A549 treated with Mapracorat at 1 μM for 4 hours (cell line): ENCODE results near the gene TRAPPC6A. TPM values are rescaled to one million over a fixed set of nuclear protein-coding genes. Genes with fewer than 3 reads are reported as not detected.

Experiments
- total RNA-seq: library from RNA; stranded (reverse); fragments of 200-300 nt; extraction: Qiagen RNA extraction; gene quantifications from 5 replicates; pipeline ENCODE4 v1.2.3, GENCODE V29; 2022

The TRAPPC6A gene, protein sequence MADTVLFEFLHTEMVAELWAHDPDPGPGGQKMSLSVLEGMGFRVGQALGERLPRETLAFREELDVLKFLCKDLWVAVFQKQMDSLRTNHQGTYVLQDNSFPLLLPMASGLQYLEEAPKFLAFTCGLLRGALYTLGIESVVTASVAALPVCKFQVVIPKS
- total RNA-seq, result 35.3 to 49.4 TPM (median 42.2 TPM) in 5 replicates

DNA sequence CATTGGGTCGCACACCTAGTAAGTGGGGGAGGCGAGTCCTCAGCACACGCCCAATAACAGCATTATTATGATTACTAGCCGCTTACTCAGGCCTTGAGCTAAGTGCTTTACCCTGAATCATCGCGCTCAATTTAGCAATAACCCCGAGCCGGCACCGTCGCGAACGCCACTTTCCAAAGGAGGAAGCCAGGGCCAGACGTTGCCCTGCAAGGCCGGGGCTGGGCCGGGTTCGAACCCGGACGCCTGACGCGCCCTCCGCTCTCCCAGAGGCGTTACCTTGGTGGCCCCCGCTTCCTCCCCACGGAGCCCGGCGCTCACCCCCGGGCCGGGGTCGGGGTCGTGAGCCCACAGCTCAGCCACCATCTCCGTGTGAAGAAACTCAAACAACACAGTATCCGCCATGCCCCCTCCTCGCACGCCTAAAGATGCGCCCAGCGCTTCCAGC is at the start of gene TRAPPC6A:
TSS of gene TRAPPC6A (minus strand) at position 421 of the 445 bp plus-strand sequence. CDS start at position 402, 19 bp downstream.

GRCh38 chr19:45178262-45179071 is 430 bp upstream of the TRAPPC6A start, which contains the start of gene BLOC1S3:
BLOC1S3 (plus strand) TSS chr19:45178784; CDS start chr19:45179297, 513 bp downstream.

GRCh38 chr19:45160870-45161737 is 16.9 kb downstream of the TRAPPC6A start, which contains the start of gene NKPD1:
NKPD1 (minus strand) TSS chr19:45160982; CDS start chr19:45160150, 832 bp downstream.

Other genes starting within 250 kb of the TRAPPC6A start
- gene APOC4, start 236.0 kb downstream of the TRAPPC6A start, total RNA-seq, result not detected in 5 replicates
- not detected in 5 replicates for gene APOC2, start 232.2 kb downstream of the TRAPPC6A start, total RNA-seq
- 136 to 197 TPM (median 165 TPM) in 5 replicates for gene CLPTM1, start 222.9 kb downstream of the TRAPPC6A start, total RNA-seq
- gene RELB, start 176.8 kb downstream of the TRAPPC6A start, total RNA-seq, result 23.9 to 46.8 TPM (median 41.0 TPM) in 5 replicates
- 52.7 to 80.7 TPM (median 66.8 TPM) in 5 replicates for gene CLASRP, start 139.2 kb downstream of the TRAPPC6A start, total RNA-seq
- 9.3 to 15.7 TPM (median 13.8 TPM) in 5 replicates for gene ZNF296, start 101.8 kb downstream of the TRAPPC6A start, total RNA-seq
- gene GEMIN7, start 99.0 kb downstream of the TRAPPC6A start, total RNA-seq, result 87.1 to 92.1 TPM (median 90.7 TPM) in 5 replicates
- 24.6 to 41.0 TPM (median 38.8 TPM) in 5 replicates for gene PPP1R37, start 85.1 kb downstream of the TRAPPC6A start, total RNA-seq
- gene NKPD1, start 17.3 kb downstream of the TRAPPC6A start, total RNA-seq, result 0.33 to 0.73 TPM (median 0.57 TPM) in 5 replicates
- gene BLOC1S3, start 547 bp upstream of the TRAPPC6A start, total RNA-seq, result 20.2 to 27.5 TPM (median 25.3 TPM) in 5 replicates
- gene EXOC3L2, start 67.2 kb upstream of the TRAPPC6A start, total RNA-seq, result 1.5 to 1.8 TPM (median 1.6 TPM) in 5 replicates
- 5.9 to 10.0 TPM (median 8.0 TPM) in 5 replicates for gene MARK4, start 73.0 kb upstream of the TRAPPC6A start, total RNA-seq
- not detected in 5 replicates for gene CKM, start 144.6 kb upstream of the TRAPPC6A start, total RNA-seq
- 0.91 to 1.4 TPM (median 1.1 TPM) in 5 replicates for gene KLC3, start 162.5 kb upstream of the TRAPPC6A start, total RNA-seq
- gene ERCC2, start 192.3 kb upstream of the TRAPPC6A start, total RNA-seq, result 11.7 to 13.6 TPM (median 12.9 TPM) in 5 replicates
- gene PPP1R13L, start 226.8 kb upstream of the TRAPPC6A start, total RNA-seq, result 32.7 to 42.5 TPM (median 39.9 TPM) in 5 replicates
- gene POLR1G, start 228.4 kb upstream of the TRAPPC6A start, total RNA-seq, result 43.6 to 52.2 TPM (median 46.4 TPM) in 5 replicates
- gene ERCC1, start 245.7 kb upstream of the TRAPPC6A start, total RNA-seq, result 146 to 172 TPM (median 160 TPM) in 5 replicates